ENCODE measurements around the gene BRD7.

BRD7 gene

DNA sequence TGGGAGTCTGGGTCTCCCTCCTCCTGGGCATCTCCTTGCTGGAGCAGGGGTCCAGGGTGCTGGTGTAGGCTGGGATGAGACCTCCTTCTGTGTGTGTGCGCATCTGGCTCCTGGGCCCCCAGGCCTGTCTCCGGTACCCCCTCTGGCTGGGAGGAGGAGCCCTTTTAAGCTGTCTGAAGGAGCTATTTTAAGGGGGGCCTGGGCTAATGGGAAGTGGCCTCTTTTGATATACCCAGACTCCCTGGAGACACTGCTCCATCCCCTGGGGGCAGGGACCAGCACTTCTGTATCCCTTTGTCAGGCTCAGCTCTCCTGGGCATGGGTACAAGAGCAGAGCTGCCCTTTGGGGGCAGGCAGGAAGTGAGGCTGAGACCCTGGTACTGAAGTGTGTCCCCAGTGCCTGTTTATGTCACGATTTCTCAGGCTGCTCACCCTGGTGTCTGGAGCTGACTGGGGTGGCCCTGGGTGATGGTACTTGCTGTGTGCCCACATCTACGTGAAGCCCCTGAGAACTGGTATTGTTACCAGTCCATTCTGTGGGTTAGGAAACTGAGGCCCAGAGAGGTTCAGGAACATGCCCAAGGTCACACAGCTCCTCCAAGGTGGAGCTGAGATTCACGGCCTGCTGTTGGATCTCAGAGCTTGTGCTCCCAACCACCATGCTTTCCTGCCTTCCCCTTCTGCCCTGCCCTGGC, 96.0 kb downstream of the BRD7 start:
- Histone ChIP-seq H3K27ac (ENCODE audit: insufficient read depth, low read depth, low read length, poor library complexity, severe bottlenecking) (no peak overlapping the region), H3K27me3 (ENCODE audit: control insufficient read depth, insufficient read depth, low read length, poor library complexity, severe bottlenecking) (no peaks in the 10 kb centered on the region), H3K36me3 (ENCODE audit: control insufficient read depth, insufficient read depth, low read length) (no peaks in the 10 kb centered on the region), H3K4me1 (ENCODE audit: control insufficient read depth, insufficient read depth, low read length) (no peaks in the 10 kb centered on the region), H3K9me3 (ENCODE audit: control insufficient read depth, low read length) (no peaks in the 10 kb centered on the region), H3K4me3 (ENCODE audit: insufficient read depth, low read depth, low read length) (no peak overlapping the region)
- WGBS, 2 experiments, result 90 to 94% methylated on average over 5 of the region's 5 CpGs

DNA sequence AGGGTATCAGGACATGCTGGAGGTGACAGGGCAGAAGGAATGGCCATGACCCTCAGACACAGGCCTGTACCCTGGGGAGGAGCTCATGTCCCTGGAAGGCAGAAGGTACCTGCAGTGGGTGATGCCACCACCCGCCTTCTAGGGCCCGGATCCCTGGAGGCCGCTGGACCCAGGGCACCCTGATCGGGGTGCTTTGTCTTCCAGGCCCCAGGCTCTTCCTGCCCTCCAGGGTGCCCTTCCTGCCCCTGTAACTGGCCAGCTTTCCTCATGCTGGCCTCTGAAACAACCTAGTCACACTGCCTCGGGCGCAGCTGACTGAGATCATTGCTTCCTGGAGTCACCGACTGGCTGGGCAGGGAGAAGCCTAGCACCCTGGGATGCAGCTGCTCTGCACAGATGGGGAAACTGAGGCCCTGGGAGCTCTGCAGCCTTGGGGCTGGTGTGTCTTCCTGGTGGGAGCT, 96.6 kb downstream of the BRD7 start:
- no peak overlapping the region for H3K27ac ChIP-seq (ENCODE audit: insufficient read depth, low read depth, low read length, poor library complexity, severe bottlenecking)
- H3K36me3 ChIP-seq (ENCODE audit: control insufficient read depth, insufficient read depth, low read length), result no peaks in the 10 kb centered on the region
- no peaks in the 10 kb centered on the region for H3K9me3 ChIP-seq (ENCODE audit: control insufficient read depth, low read length)
- no peak overlapping the region for H3K4me3 ChIP-seq (ENCODE audit: insufficient read depth, low read depth, low read length)
- 92 to 95% methylated on average over 7 of the region's 7 CpGs for WGBS, 2 experiments
- no peaks in the 10 kb centered on the region for H3K27me3 ChIP-seq (ENCODE audit: control insufficient read depth, insufficient read depth, low read length, poor library complexity, severe bottlenecking)
- no peaks in the 10 kb centered on the region for H3K4me1 ChIP-seq (ENCODE audit: control insufficient read depth, insufficient read depth, low read length)

DNA sequence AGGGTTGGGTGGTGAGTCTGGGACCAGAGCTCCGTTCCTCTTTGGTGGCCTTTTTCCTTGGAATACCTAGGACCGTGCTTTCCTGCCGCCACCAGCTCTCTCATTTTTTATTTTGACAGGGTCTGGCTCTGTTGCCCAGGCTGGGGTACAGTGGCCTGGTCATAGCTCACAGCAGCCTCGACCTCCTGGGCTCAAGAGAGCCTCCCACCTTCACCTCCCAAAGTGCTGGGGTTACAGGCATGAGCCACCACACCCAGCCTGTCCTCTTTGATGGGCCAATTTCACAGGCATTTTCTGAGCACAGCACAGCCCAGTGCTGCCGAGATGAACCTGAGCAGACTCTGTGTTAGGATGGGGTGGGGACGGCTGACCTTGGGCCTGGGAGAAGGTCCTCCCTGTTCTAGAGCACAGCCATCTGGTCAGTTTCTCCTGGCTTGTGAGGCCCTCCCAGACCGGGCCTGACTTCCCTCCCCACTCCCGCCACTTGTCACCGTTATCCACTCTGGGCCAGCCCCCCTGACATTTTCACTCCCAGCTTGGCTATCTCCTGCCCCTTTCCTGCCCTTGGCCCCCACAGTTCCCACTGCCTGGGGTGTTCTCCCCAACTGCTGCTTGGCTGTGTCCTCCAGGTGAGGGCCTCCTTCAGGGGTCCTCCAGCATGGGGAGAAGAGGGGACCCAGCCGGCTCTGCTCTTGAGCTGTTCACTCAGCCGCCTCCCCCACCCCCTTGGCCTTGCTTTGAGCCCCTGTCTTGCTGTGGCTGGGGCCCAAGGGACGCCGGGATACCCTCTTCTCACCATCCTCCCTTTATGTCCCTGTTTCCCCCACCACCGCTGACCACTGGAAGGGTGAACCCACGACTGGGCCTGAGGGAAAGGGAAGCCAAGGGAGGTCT, 97.4 kb downstream of the BRD7 start:
- 91 to 92% methylated on average over 15 of the region's 15 CpGs for WGBS, 2 experiments
- Histone ChIP-seq H3K9me3 (ENCODE audit: control insufficient read depth, low read length) (no peaks in the 10 kb centered on the region), H3K27me3 (ENCODE audit: control insufficient read depth, insufficient read depth, low read length, poor library complexity, severe bottlenecking) (no peaks in the 10 kb centered on the region), H3K27ac (ENCODE audit: insufficient read depth, low read depth, low read length, poor library complexity, severe bottlenecking) (no peak overlapping the region), H3K36me3 (ENCODE audit: control insufficient read depth, insufficient read depth, low read length) (no peaks in the 10 kb centered on the region), H3K4me3 (ENCODE audit: insufficient read depth, low read depth, low read length) (no peak overlapping the region), H3K4me1 (ENCODE audit: control insufficient read depth, insufficient read depth, low read length) (no peaks in the 10 kb centered on the region)

DNA sequence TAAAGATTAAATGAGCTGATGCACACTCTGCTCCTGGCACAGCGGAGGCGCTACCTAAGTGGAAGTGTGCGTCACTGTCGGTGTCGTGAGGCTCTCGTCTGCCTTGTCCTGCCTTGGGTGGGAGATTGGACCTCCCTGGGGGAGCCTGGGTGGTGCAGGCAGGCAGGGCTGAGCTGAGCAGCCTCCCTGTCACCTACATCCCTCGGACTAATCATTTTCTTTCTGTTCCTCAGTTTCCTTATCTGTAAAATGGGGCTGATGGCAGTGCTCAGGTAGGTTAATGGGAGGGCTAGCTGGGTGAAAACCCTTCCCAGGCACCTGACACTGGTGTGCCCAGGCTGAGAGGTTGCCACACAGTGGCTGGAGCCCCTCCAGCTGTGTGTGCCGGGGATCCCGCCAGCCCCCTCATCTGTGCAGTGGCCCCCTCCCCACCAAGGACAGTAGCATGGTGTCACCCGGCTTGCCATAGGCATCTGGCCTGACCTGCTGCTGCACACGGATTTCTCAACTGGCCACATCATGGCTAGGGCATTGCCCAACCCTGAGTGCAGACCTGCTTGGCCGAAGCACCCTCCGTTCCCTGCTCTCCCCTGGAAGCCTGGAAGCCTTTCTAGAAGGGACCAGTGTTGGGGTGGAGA, 98.2 kb downstream of the BRD7 start:
- Histone ChIP-seq H3K4me1 (ENCODE audit: control insufficient read depth, insufficient read depth, low read length) (no peaks in the 10 kb centered on the region), H3K9me3 (ENCODE audit: control insufficient read depth, low read length) (no peaks in the 10 kb centered on the region), H3K36me3 (ENCODE audit: control insufficient read depth, insufficient read depth, low read length) (no peaks in the 10 kb centered on the region), H3K4me3 (ENCODE audit: insufficient read depth, low read depth, low read length) (no peak overlapping the region), H3K27ac (ENCODE audit: insufficient read depth, low read depth, low read length, poor library complexity, severe bottlenecking) (no peak overlapping the region), H3K27me3 (ENCODE audit: control insufficient read depth, insufficient read depth, low read length, poor library complexity, severe bottlenecking) (no peaks in the 10 kb centered on the region)
- WGBS, 2 experiments, result 93 to 95% methylated on average over 13 of the region's 13 CpGs

DNA sequence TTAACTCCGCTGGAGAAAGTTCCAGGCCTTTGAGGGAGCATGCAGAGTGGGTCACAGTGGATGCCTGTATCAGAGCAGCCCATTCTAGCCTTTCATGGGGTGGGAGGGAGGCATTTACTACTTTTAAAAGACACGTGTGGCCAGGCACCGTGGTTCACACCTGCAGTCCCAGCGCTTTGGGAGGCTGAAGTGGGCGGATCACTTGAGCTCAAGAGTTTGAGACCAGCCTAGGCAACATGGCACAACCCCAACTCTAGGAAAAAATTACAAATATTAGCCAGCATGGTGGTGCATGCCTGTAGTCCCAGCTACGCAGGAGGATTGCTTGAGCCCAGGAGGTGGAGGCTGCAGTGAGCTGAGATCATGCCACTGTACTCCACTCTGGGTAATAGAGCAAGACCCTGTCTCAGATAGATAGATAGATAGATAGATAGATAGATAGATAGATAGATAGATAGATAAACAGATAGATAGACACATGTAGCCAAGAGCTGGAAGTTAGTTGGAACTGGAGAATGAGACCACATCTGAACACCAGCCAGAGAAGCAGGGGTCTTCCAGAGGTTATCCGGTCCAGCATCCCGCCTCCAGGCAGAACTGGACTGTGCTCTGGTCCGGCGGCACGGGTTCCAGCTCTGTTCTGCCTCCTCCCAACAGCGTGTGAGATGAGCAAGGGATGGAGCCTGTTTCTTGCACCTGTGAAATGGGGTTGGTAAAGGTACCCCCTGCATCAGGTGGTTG, 98.8 kb downstream of the BRD7 start:
- no peaks in the 10 kb centered on the region for H3K9me3 ChIP-seq (ENCODE audit: control insufficient read depth, low read length)
- H3K36me3 ChIP-seq (ENCODE audit: control insufficient read depth, insufficient read depth, low read length), result no peaks in the 10 kb centered on the region
- no peaks in the 10 kb centered on the region for H3K4me1 ChIP-seq (ENCODE audit: control insufficient read depth, insufficient read depth, low read length)
- H3K27me3 ChIP-seq (ENCODE audit: control insufficient read depth, insufficient read depth, low read length, poor library complexity, severe bottlenecking), result no peaks in the 10 kb centered on the region
- 94 to 95% methylated on average over 12 of the region's 12 CpGs for whole genome bisulfite sequencing, 2 experiments
- H3K27ac ChIP-seq (ENCODE audit: insufficient read depth, low read depth, low read length, poor library complexity, severe bottlenecking), result no peak overlapping the region
- H3K4me3 ChIP-seq (ENCODE audit: insufficient read depth, low read depth, low read length), result no peak overlapping the region

DNA sequence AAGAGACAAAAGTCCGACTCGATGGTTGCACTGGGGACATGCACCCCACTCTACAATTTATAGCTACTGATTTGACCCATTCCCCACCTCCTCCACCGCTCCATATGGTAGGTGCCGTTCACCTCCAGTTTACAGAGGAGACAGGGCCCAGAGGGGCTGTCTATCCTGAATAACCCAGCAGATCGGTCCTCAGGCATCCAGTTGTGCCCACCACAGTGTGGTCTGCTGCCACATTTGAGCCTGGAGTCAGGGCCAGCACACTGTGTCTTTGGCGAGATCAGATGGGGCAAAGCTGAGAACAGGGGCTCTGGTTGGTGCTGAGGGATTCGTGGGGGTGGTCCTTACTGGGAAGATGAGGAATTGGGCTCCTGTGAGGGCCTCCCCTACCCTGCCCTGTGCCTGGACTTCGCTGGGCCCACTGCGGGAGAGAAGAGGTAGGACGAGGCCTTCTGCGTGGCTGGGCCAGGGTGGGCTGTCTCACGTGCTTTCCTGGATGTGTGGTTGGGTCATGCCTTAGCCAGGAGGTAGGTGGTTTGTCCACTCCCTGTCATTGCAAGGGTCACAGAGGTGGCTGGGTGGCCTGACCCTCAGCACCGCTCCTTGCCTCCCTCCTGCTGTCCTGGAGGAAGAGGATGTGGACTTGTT, 99.6 kb downstream of the BRD7 start:
- Histone ChIP-seq H3K9me3 (ENCODE audit: control insufficient read depth, low read length) (no peaks in the 10 kb centered on the region), H3K4me3 (ENCODE audit: insufficient read depth, low read depth, low read length) (no peak overlapping the region), H3K27ac (ENCODE audit: insufficient read depth, low read depth, low read length, poor library complexity, severe bottlenecking) (no peak overlapping the region), H3K4me1 (ENCODE audit: control insufficient read depth, insufficient read depth, low read length) (no peaks in the 10 kb centered on the region), H3K27me3 (ENCODE audit: control insufficient read depth, insufficient read depth, low read length, poor library complexity, severe bottlenecking) (no peaks in the 10 kb centered on the region), H3K36me3 (ENCODE audit: control insufficient read depth, insufficient read depth, low read length) (no peaks in the 10 kb centered on the region)
- WGBS, 2 experiments, result 94 to 95% methylated on average over 13 of the region's 13 CpGs

GRCh38 chr16:50268352-50268751, 100.4 kb downstream of the BRD7 start:
- Histone ChIP-seq H3K36me3 (ENCODE audit: control insufficient read depth, insufficient read depth, low read length) (no peaks in the 10 kb centered on the region), H3K9me3 (ENCODE audit: control insufficient read depth, low read length) (no peaks in the 10 kb centered on the region), H3K27ac (ENCODE audit: insufficient read depth, low read depth, low read length, poor library complexity, severe bottlenecking) (no peak overlapping the region), H3K4me1 (ENCODE audit: control insufficient read depth, insufficient read depth, low read length) (no peaks in the 10 kb centered on the region), H3K27me3 (ENCODE audit: control insufficient read depth, insufficient read depth, low read length, poor library complexity, severe bottlenecking) (no peaks in the 10 kb centered on the region), H3K4me3 (ENCODE audit: insufficient read depth, low read depth, low read length) (no peak overlapping the region)
- 90 to 93% methylated on average over 5 of the region's 5 CpGs for WGBS, 2 experiments

DNA sequence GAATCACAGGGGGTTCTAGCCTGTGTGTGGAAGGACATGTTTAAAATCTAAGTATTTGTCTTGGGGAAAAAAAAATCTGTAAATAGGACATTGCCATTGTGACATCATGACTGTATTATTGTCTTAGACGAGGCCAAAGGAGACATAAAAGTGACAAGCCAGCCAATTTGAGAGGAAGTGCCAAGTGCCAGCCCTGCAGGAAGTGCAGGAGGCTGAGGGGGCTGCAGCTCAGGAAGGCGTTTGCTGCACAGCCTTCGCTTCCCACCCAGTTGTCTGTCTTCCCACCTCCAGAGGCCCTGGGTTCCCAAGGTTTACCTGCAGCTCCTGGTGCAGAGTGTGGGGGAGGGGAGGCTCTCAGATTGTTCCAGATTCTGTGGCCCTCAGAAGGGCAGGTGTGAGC, 101.1 kb downstream of the BRD7 start:
- no peak overlapping the region for H3K27ac ChIP-seq (ENCODE audit: insufficient read depth, low read depth, low read length, poor library complexity, severe bottlenecking)
- WGBS, 2 experiments, result 89 to 92% methylated on average over 3 of the region's 3 CpGs
- no peaks in the 10 kb centered on the region for H3K4me1 ChIP-seq (ENCODE audit: control insufficient read depth, insufficient read depth, low read length)
- H3K9me3 ChIP-seq (ENCODE audit: control insufficient read depth, low read length), result no peaks in the 10 kb centered on the region
- no peaks in the 10 kb centered on the region for H3K36me3 ChIP-seq (ENCODE audit: control insufficient read depth, insufficient read depth, low read length)
- no peaks in the 10 kb centered on the region for H3K27me3 ChIP-seq (ENCODE audit: control insufficient read depth, insufficient read depth, low read length, poor library complexity, severe bottlenecking)
- H3K4me3 ChIP-seq (ENCODE audit: insufficient read depth, low read depth, low read length), result no peak overlapping the region

DNA sequence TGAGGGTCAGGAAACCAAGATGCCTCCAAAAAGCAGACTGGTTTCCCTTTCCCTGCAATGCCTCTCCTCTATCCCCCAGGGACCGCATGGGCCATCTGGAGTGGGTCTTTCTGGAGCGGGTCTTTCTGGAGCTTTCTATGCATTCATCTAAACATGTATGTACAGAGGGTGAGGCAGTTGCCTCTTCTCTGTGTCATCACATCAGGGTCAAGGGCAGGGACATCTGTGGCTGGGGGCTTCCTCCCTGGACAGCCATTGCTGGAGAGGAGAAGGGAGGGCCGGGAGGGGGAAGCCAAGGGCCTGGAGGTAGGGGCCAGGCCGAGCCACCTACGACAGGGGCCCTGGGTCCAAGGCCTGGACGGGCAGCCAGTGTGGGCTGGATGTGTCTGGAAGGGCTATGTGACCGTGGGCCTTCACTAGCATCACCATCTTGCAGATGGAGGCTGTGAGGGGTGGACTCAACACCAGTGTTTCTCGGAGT, 101.6 kb downstream of the BRD7 start:
- no peaks in the 10 kb centered on the region for H3K27me3 ChIP-seq (ENCODE audit: control insufficient read depth, insufficient read depth, low read length, poor library complexity, severe bottlenecking)
- H3K4me1 ChIP-seq (ENCODE audit: control insufficient read depth, insufficient read depth, low read length), result no peaks in the 10 kb centered on the region
- WGBS, 2 experiments, result 93 to 96% methylated on average over 8 of the region's 8 CpGs
- no peaks in the 10 kb centered on the region for H3K9me3 ChIP-seq (ENCODE audit: control insufficient read depth, low read length)
- H3K27ac ChIP-seq (ENCODE audit: insufficient read depth, low read depth, low read length, poor library complexity, severe bottlenecking), result no peak overlapping the region
- H3K4me3 ChIP-seq (ENCODE audit: insufficient read depth, low read depth, low read length), result no peak overlapping the region
- no peaks in the 10 kb centered on the region for H3K36me3 ChIP-seq (ENCODE audit: control insufficient read depth, insufficient read depth, low read length)
